GM12891 (cell line): Measurements from ENCODE around the gene MRPL20.

Experiments used
- POLR2A ChIP-seq: IDR thresholded peaks from 2 replicates; pipeline ENCODE4 v1.6.1; 2011; ENCODE audit warnings: low read depth, low read length, control low read depth
- POLR2AphosphoS5 ChIP-seq: IDR thresholded peaks from 2 replicates; pipeline ENCODE4 v1.6.1; 2011; ENCODE audit warnings: low read depth, low read length, control low read depth
- SPI1 ChIP-seq: IDR thresholded peaks from 2 replicates; pipeline ENCODE4 v1.6.1; 2011; ENCODE audit warnings: low read depth, low read length, control low read depth
- TAF1 ChIP-seq: IDR thresholded peaks from 2 replicates; pipeline ENCODE4 v1.6.1; 2011; ENCODE audit warnings: low read depth, low read length, control low read depth

GRCh38 chr1:1431845-1432273 is 24.8 kb upstream of the MRPL20 start:
- TF ChIP-seq POLR2AphosphoS5 (no peak), POLR2A (no peak), TAF1 (no peak), SPI1 (no peak)
